Astrocyte (in vitro differentiated cells and primary cell): ENCODE data around the gene PDSS2. TPM values are rescaled to one million over a fixed set of nuclear protein-coding genes. Genes with fewer than 3 reads are reported as not detected.
"Not testable (repeated sequence)": the region's sequence is repeated elsewhere in the genome, so short reads cannot be mapped to it uniquely, and the experiment has no call there.

Source experiments
- DNase-seq: peaks from one replicate; pipeline ENCODE4 v3.0.0-alpha.2; 2010; ENCODE audit warnings: low read depth
- FAIRE-seq: peaks from 2 replicates; lab custom pipeline; 2011; peaks lifted over from hg19 to GRCh38; lab: Jason Lieb, UNC
- H2AFZ ChIP-seq: 2 replicates; pipeline ENCODE4 v1.6.0; 2012; ENCODE audit warnings: low read depth, low read length, inconsistent platforms
- H3K27ac ChIP-seq: 2 replicates; pipeline ENCODE4 v1.5.1; 2011; ENCODE audit warnings: low read depth, low read length, inconsistent platforms
- H3K27me3 ChIP-seq: 2 replicates; pipeline ENCODE4 v1.6.0; 2011; ENCODE audit warnings: low read length, inconsistent platforms; ENCODE audit not compliant: insufficient read depth
- H3K36me3 ChIP-seq: 2 replicates; pipeline ENCODE4 v1.5.1; 2011; ENCODE audit warnings: low read length, inconsistent platforms; ENCODE audit not compliant: insufficient read depth
- H3K4me1 ChIP-seq: 2 replicates; pipeline ENCODE4 v1.5.1; 2011; ENCODE audit warnings: low read length, inconsistent platforms; ENCODE audit not compliant: insufficient read depth
- H3K4me2 ChIP-seq: 2 replicates; pipeline ENCODE4 v1.6.0; 2012; ENCODE audit warnings: low read length, inconsistent platforms
- H3K4me3 ChIP-seq: 2 replicates; pipeline ENCODE4 v1.5.1; 2011; ENCODE audit warnings: low read depth, mild to moderate bottlenecking, low read length, inconsistent platforms; ENCODE audit not compliant: insufficient read depth
- H3K79me2 ChIP-seq: 2 replicates; pipeline ENCODE4 v1.6.0; 2012; ENCODE audit warnings: mild to moderate bottlenecking, low read length, inconsistent platforms; ENCODE audit not compliant: insufficient read depth
- H3K9ac ChIP-seq: 2 replicates; pipeline ENCODE4 v1.6.0; 2012; ENCODE audit warnings: mild to moderate bottlenecking, low read length, inconsistent platforms
- H3K9me3 ChIP-seq: 2 replicates; pipeline ENCODE4 v1.5.1; 2012; ENCODE audit warnings: low read depth, mild to moderate bottlenecking, low read length, inconsistent platforms; ENCODE audit not compliant: insufficient read depth
- H4K20me1 ChIP-seq: 2 replicates; pipeline ENCODE4 v1.6.0; 2012; ENCODE audit warnings: low read length, inconsistent platforms; ENCODE audit not compliant: insufficient read depth
- H3K27ac Mint-ChIP-seq: one replicate; pipeline ENCODE4 v1.8.0; 2021; ENCODE audit warnings: mild to moderate bottlenecking, mixed read lengths; ENCODE audit not compliant: unreplicated experiment
- H3K27me3 Mint-ChIP-seq: one replicate; pipeline ENCODE4 v1.8.0; 2021; ENCODE audit warnings: low read depth, mixed read lengths; ENCODE audit not compliant: unreplicated experiment
- H3K36me3 Mint-ChIP-seq: one replicate; pipeline ENCODE4 v1.8.0; 2021; ENCODE audit warnings: low read depth, mixed read lengths; ENCODE audit not compliant: unreplicated experiment
- H3K4me1 Mint-ChIP-seq: one replicate; pipeline ENCODE4 v1.8.0; 2021; ENCODE audit warnings: low read depth, mixed read lengths; ENCODE audit not compliant: unreplicated experiment
- H3K4me3 Mint-ChIP-seq: one replicate; pipeline ENCODE4 v1.8.0; 2021; ENCODE audit warnings: mild to moderate bottlenecking, moderate library complexity, mixed read lengths; ENCODE audit not compliant: unreplicated experiment
- H3K9me3 Mint-ChIP-seq: one replicate; pipeline ENCODE4 v1.8.0; 2021; ENCODE audit warnings: mild to moderate bottlenecking, mixed read lengths; ENCODE audit not compliant: unreplicated experiment
- CTCF ChIP-seq: IDR thresholded peaks from 2 replicates; pipeline ENCODE4 v1.5.1; 2011; ENCODE audit warnings: low read depth, mild to moderate bottlenecking, inconsistent platforms, low read length, moderate library complexity; ENCODE audit not compliant: insufficient read depth
- EZH2 ChIP-seq: IDR thresholded peaks from 2 replicates; pipeline ENCODE4 v1.6.1; 2012; ENCODE audit warnings: mild to moderate bottlenecking, low read length, inconsistent platforms; ENCODE audit not compliant: insufficient read depth
- total RNA-seq: library from RNA; stranded (reverse); gene quantifications from 2 replicates; pipeline ENCODE4 v1.2.1, GENCODE V29; 2021

Gene PDSS2
- total RNA-seq, 1 donor from 2014 or later: 7.7 TPM

DNA sequence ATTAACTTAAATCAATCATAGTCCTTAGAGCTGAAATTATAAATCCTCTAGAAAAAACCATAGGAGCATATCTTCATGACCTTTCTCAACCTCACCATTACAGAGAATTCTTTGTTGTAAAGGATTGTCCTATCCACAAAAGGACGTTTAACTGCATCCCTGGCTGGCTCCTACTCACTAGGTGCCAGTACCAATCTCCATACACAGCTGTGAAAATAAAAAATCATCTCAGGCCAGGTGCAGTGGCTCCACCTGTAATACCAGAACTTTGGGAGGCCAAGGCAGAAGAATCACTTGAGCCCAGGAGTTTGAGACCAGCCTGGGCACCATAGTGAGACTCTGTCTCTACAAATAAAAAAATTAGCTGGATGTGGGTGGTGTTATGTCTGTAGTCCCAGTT, 89.9 kb downstream of the PDSS2 start:
- TF ChIP-seq CTCF (no peak), EZH2 (no peak)
- Mint-ChIP-seq H3K4me3 (no peak overlapping the region), H3K27ac (no peak overlapping the region), H3K9me3 (peaks cover 1% of the 10 kb centered on the region), H3K27me3 (no peaks in the 10 kb centered on the region), H3K36me3 (no peaks in the 10 kb centered on the region), H3K4me1 (no peaks in the 10 kb centered on the region)
- Histone ChIP-seq H3K9ac (no peak overlapping the region), H2AFZ (no peak overlapping the region), H3K36me3 (no peaks in the 10 kb centered on the region), H3K4me3 (no peak overlapping the region), H4K20me1 (peaks cover 18% of the 10 kb centered on the region), H3K27me3 (no peaks in the 10 kb centered on the region), H3K4me1 (no peaks in the 10 kb centered on the region), H3K79me2 (no peaks in the 10 kb centered on the region), H3K27ac (no peak overlapping the region), H3K9me3 (no peaks in the 10 kb centered on the region), H3K4me2 (no peak overlapping the region)
- FAIRE-seq (no peak), DNase-seq (no peak)

GRCh38 chr6:107368471-107368870, 90.9 kb downstream of the PDSS2 start:
- Histone ChIP-seq H2AFZ (no peak overlapping the region), H4K20me1 (peaks cover 18% of the 10 kb centered on the region), H3K4me1 (no peaks in the 10 kb centered on the region), H3K4me2 (no peak overlapping the region), H3K79me2 (no peaks in the 10 kb centered on the region), H3K36me3 (no peaks in the 10 kb centered on the region), H3K27ac (no peak overlapping the region), H3K9me3 (no peaks in the 10 kb centered on the region), H3K27me3 (no peaks in the 10 kb centered on the region), H3K4me3 (no peak overlapping the region), H3K9ac (no peak overlapping the region)
- Mint-ChIP-seq H3K36me3 (peaks cover 2% of the 10 kb centered on the region), H3K27ac (no peak overlapping the region), H3K9me3 (peaks cover 5% of the 10 kb centered on the region), H3K27me3 (no peaks in the 10 kb centered on the region), H3K4me3 (no peak overlapping the region), H3K4me1 (no peaks in the 10 kb centered on the region)
- no peak for DNase-seq
- no peak for FAIRE-seq
- TF ChIP-seq CTCF (no peak), EZH2 (no peak)

DNA sequence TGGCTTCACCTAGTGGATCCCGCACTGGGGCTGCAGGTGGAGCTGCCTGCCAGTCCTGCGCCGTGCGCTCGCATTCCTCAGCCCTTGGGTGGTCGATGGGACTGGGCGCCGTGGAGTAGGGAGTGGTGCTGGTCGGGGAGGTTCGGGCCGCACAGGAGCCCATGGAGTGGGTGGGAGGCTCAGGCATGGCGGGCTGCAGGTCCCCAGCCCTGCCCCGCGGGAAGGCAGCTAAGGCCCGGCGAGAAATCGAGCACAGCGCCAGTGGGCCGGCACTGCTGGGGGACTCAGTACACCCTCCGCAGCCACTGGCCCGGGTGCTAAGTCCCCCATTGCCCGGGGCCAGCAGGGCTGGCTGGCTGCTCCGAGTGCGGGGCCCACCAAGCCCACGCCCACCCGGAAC, 95.2 kb downstream of the PDSS2 start:
- H3K36me3 ChIP-seq, H3K27ac Mint-ChIP-seq, H3K9me3 Mint-ChIP-seq, H3K9me3 ChIP-seq, H3K27me3 Mint-ChIP-seq, H3K36me3 Mint-ChIP-seq, H3K9ac ChIP-seq, H3K4me3 ChIP-seq, H3K27me3 ChIP-seq, FAIRE-seq, H3K79me2 ChIP-seq, H2AFZ ChIP-seq, H3K4me2 ChIP-seq, H3K4me1 ChIP-seq, DNase-seq, H3K4me3 Mint-ChIP-seq, H3K27ac ChIP-seq: not testable (repeated sequence)
- H4K20me1 ChIP-seq: peaks cover 33% of the 10 kb centered on the region
- peaks cover 12% of the 10 kb centered on the region for H3K4me1 Mint-ChIP-seq
